ENCODE results near the gene EPHB2.
"Not testable (repeated sequence)": the region's sequence is repeated elsewhere in the genome, so short reads cannot be mapped to it uniquely, and the experiment has no call there.

EPHB2 gene
- long read RNA-seq, donor 1: 0 reads
- long read RNA-seq, donor 2, partial matches to known transcripts: 0 of 1 reads
- long read RNA-seq, donor 2, other reads (novel, unspliced or antisense): 0 of 1 reads
- long read RNA-seq, donor 3, partial matches to known transcripts: 0 of 1 reads
- long read RNA-seq, donor 3, other reads (novel, unspliced or antisense): 0 of 1 reads
- long read RNA-seq, donor 4, partial matches to known transcripts: 0 of 2 reads
- long read RNA-seq, donor 4, other reads (novel, unspliced or antisense): 0 of 2 reads
- long read RNA-seq, donor 5, partial matches to known transcripts: 0 of 3 reads
- long read RNA-seq, donor 5, other reads (novel, unspliced or antisense): 0 of 3 reads
- long read RNA-seq, donor 6, partial matches to known transcripts: 0 of 1 reads
- long read RNA-seq, donor 6, other reads (novel, unspliced or antisense): 0 of 1 reads
- long read RNA-seq, donor 7: 0 reads
- long read RNA-seq, donor 8, partial matches to known transcripts: 0 of 2 reads
- long read RNA-seq, donor 8, other reads (novel, unspliced or antisense): 0 of 2 reads

GRCh38 chr1:22710701-22711049 is at the start of gene EPHB2:
Gene EPHB2 (plus strand): TSS chr1:22710839. CDS start chr1:22710983, 144 bp downstream.
- DNase-seq: no peak

DNA sequence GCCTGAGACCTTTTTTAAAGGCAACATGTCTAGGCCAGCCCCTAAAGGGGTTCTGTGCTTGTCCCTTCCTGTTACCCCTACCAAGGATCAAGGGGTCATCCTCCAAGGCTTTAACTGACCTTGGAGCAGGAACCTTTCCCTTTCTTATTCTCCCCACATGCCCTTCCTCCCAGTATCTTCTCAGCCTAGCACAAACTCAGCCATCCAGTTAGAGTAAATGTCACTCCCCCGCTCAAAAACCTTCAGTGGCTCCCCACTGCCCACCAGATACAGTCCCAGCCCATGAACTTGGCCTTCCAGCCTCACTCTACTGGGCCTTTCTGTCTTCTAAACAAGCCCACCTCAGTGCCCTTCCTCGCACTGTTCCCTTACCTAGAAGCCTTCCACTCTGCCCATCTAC is 48.8 kb upstream of the EPHB2 start:
- DNase-seq: no peak

- DNase-seq: no peak
Measured at GRCh38 chr1:22662318-22662717, 48.3 kb upstream of the EPHB2 start.

DNA sequence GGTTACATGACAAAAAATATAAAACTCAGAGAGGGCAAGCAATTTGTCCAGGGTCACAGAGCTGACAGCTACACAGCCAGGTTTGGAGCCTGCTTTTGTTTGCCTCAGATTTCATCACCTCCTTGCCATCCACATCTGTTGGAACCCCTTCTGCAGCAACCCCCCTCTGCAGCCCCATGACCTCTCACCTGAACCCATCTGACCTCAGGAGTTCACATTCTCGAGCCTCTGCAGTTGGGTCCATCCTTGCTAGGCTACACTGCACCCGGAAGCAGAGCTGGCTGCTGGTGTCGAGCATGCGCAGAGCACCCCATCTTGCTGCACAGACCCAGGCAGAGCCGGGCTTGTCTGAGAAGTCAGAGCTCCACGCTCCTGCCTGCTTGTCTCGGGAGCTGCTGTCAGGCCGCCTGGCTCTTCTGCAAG is 47.6 kb upstream of the EPHB2 start:
- no peak for DNase-seq

DNA sequence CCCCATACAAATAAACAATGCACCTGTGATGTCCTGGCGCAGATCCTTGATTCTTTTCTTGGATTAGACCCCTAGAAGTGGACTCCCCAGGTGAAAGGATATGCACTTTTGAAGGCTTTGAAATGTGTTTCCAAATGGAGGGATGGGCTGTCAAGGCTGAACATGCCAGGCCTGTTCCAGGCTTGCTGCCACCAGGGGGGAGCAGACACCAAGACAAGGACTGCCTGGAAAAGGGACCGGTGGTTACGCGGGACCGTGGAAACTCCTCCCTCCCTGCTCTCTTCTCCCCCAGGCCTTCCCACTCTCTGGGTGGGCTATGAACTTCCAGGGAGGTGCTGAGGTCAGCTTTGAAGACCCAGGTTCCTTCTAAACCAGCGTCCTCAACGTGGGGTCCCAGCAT is 44.9 kb upstream of the EPHB2 start:
- no peak for DNase-seq

GRCh38 chr1:22666412-22666811 is 44.2 kb upstream of the EPHB2 start:
- DNase-seq: no peak

DNA sequence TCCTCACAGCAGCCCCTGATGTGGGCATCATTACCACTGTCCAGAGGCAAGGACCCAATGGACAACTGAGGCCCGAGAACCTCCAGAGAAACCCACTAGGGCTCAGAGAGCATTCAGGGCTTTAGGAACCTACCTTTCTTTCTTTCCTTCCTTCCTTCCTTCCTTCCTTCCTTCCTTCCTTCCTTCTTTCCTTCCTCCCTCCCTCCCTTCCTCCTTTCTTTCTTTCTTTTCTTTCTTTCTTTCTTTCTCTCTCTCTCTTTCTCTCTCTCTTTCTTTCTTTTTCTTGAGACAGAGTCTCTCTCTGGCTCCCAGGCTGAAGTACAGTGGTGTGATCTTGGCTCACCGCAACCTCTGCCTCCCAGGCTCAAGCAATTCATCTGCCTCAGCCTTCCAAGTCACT is 41.8 kb upstream of the EPHB2 start:
- not testable (repeated sequence) for DNase-seq

DNA sequence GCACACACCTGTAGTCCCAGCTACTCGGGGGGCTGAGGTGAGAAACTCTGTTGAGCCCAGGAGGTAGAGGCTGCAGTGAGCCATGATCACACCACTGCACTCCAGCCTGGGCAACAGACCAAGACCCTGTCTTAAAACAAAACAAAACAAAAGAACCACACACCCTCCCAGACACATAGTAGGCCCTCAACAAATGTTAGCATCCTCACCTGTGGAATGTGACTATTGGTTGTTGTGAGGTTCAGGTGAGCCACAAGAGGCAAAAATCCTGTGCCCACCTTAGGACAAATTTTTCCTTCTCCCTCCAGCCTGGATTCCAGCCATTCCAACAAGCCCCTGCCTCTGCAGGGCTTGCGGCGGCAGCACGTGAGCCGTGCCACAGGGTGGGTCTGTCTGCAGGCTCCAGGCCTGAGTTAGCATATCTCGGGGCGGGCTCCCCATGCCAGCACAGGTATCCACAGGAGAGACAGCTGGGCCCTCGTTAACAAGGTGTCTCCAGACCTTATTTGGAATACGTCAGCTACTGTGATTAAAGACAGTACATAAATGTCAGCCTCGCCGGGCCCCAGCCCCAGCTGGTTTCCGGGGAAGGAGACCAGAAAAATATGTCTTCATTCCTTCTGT is 40.2 kb upstream of the EPHB2 start:
- no peak for DNase-seq

GRCh38 chr1:22671999-22672398 is 38.6 kb upstream of the EPHB2 start:
- DNase-seq: no peak

DNA sequence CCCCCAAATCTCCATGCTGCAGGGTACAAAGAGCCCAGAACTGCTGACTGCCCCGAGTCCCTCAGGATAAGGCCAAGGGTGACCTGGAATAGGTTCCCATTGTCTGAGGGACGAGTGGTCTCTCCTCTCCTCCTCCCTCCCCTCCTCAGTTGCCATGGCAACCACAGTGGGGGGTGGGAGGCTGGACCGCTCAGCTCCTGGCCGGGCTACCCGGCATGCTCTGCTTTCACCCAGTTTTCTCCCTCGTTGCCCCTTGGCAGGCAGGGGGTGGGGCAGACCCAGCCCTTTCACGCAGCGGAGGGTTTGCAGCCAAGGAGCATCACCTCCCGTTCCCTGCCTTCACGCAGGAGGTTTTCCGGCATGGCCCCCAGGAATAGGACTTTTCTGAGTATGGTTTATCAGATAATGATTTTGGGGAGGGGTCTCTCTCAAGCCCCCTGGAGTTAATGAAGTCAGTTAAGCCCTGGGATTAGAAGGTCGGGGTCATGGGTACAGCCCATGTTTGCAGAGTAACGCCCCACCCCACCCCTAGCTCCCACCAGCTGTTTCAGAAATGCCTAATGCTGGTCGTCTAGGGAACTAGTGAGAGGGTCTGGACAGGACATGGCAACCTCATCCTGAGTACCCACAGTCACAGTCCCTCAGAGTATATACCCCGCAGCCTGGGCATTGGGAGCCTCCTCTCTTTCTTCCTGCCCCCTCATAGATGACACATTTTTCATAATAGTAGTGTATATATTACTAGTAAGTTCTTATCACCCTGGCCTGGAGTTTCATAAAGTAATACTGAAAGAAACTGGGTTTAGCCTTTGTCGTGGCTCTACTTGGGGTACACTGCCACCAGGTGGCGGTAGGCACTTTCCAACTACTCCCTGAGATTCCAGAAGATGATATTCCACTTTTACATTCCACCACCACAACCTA is 36.9 kb upstream of the EPHB2 start:
- peak; percentile 43 for DNase-seq

DNA sequence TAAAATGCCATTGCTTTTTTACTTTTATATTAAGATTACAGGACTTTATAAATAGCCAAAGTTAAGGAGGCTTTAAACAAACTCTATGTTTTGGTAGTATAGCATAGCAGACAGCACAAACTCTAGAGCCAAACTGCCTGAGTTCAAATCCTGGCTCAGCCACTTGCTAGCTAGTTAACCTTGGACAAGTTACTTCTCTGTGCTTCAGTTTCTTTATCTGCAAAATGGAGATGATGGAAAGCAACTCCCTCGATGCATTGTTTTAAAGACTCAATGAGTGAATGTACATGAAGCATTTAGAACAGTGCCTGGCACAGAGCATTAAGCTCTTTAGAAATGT is 36.3 kb upstream of the EPHB2 start:
- DNase-seq: no peak

DNA sequence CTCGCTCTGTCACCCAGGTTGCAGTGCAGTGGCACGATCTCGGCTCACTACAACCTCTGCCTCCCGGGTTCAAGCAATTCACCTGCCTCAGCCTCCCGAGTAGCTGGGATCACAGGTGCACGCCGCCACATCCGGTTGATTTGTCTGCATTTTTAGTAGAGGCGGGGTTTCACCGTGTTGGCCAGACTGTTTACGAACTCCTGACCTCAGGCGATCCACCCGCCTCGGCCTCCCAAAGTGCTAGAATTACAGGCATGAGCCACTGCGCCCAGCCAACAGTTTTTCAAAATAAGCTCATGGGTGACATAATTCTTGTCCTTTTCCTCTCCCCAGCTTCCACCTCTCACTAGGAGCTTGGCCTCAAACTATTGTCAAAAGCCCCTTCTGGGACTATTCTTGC is 34.5 kb upstream of the EPHB2 start:
- not testable (repeated sequence) for DNase-seq

GRCh38 chr1:22676916-22677583 is 33.6 kb upstream of the EPHB2 start:
- no peak for DNase-seq

DNA sequence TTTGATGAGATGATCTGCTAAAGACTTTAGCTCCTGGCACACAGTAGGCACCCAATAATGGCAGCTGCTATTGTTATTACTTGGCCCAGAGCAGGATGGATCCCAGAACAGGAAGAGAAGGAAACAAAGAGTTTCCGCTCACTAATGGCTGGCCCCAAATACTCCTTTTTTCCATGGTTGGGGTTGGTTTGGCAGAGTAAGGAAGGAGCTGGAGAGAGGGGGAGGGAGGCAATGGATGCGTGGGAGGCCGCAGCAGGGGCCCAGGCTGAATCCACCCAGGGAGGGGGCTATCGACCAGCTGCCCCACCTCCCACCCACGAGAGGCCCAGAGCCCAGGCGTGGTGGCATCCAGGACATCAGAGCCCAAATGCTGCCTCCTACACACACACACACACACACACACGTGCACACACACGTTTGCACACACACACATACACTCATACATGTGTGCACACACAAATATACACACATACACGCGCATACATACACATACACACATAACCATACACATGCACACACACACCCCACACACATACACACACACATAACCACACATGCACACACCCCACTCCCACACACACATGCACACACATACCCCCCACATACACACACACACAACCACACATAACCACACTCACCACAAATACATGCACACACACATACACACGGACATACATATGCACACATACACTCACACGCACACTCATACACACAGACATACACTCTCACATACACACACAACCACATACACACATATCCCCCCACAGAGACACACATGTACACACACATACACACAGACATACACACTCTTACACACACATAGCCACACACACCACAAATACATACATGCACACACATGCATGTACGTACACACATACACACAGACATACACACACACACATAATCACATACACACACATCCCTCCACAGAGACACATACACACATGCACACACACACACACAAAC is 32.4 kb upstream of the EPHB2 start:
- no peak for DNase-seq

- no peak for DNase-seq
Measured at GRCh38 chr1:22680726-22681125, 29.9 kb upstream of the EPHB2 start.

GRCh38 chr1:22681556-22682276 is 28.9 kb upstream of the EPHB2 start:
- no peak for DNase-seq

- no peak for DNase-seq
Measured at GRCh38 chr1:22683547-22683946, 27.1 kb upstream of the EPHB2 start.

DNA sequence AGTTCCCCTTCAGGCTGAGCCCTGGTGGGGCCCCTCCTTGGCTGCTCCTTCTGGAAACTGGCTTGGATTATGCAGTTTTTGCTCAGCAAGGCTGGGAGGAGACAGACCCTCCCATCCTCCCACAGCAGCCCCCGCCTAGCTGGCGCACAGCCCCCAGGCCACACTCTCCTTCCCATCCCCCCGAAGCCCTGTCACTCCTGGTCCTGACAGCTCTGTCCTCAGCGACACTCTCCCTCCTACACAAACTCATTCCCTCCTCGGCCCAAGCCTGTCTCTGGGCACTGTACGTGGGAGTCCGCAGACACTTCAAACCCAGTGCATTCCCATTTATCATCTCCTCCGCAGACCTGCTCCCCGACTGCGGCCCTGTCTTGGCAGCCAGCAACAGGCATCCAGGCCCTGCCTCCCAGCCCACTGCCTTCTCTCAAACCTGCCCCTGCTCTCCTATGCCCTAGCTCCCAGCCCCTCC is 25.0 kb upstream of the EPHB2 start:
- peak; percentile 57 for DNase-seq

DNA sequence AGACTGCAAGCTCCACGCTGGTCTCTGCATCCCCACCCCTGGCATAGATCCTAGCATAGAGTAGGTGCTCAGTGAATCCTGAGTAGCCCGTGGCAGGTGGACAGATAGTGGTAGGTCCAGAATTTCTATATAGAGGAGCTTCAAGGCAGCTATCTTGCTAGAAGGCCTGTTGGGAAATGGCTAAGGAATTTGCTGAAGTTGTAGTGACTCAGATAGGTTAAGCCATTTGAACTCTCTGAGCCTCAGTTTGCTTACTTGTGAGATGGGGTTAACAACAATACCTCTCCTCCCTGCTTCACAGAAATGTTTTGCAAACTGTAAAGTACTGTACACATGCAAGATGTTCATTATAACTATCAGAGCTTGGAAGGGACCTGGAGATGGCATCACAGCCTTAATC is 23.4 kb upstream of the EPHB2 start:
- DNase-seq: no peak

- no peak for DNase-seq
Measured at GRCh38 chr1:22688466-22688865, 22.2 kb upstream of the EPHB2 start.

Data from right kidney (tissue), 9 donors.